ENCODE measurements around the gene SMC3. TPM values are rescaled to one million over a fixed set of nuclear protein-coding genes. Genes with fewer than 3 reads are reported as not detected.

SMC3 gene
- total and polyA plus RNA-seq, 2 of the 4 experiments (the other 2 are of a cell fraction), result 15.0 to 15.2 TPM

DNA sequence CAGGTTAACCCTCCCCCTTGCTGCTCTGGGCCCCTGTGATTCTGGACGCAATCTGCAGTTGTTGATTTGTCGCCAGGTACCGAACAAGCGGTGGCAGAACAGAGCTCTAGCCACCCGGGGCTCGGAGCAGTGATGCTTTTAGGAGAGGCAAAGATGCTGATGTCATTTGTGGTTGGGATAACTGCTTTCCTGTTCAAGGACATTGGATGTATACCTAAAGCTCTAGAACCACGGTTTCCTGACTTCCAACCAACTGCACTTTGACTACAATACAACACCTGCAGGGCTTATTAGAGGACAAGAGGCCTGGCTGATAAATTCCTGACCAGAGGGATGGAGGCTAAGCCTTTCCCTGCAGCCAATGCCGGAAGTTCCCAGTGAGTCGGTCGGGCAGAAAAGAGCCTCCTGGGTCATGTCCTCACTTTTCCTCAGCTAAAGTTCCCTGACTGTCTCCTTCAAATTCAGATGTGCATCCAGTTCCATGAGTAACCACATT, 70.1 kb downstream of the SMC3 start:
- no peak for ATAC-seq (ENCODE audit: low read depth)
- CTCF ChIA-PET, result interaction anchor here (1.0 kb wide), 1 partner anchor 20 kb away, joined by 4 read pairs; no protein-coding TSS in a partner anchor
- intact Hi-C loops (cut with micrococcal nuclease), result no loop called here

More for the DNA sequence above, 70.1 kb downstream of the SMC3 start:
- H3K4me1 ChIP-seq (ENCODE audit: control insufficient read depth, insufficient read depth, low read length), result peaks cover 4% of the 10 kb centered on the region; the same call in 1 of the 2 replicates
- no peak overlapping the region for H2BK20ac ChIP-seq (ENCODE audit: low read depth, low read length)
- dilution Hi-C loops (cut with HindIII; ENCODE audit: low sequenced_read_pairs, unreplicated experiment), result no loop called here
- H2BK5ac ChIP-seq (ENCODE audit: low read depth, low read length, poor library complexity, severe bottlenecking), result no peak overlapping the region
- no peaks in the 10 kb centered on the region for H3K9me3 ChIP-seq (ENCODE audit: control insufficient read depth, insufficient read depth, low read length)
- POLR2A ChIA-PET (ENCODE audit: unreplicated experiment), result no interaction called here
- no peak overlapping the region for H2BK15ac ChIP-seq (ENCODE audit: low read depth, low read length)
- H3K56ac ChIP-seq (ENCODE audit: extremely low read depth, insufficient read depth, low read length), result no peak overlapping the region
- H3K9me1 ChIP-seq (ENCODE audit: insufficient read depth, low read length), result no peaks in the 10 kb centered on the region
- no TSS peak for BruUV-seq (replicated peaks)
- no peaks in the 10 kb centered on the region for H3K79me1 ChIP-seq (ENCODE audit: low read depth in 1 of 2, low read length in 2 of 2)
- no peak overlapping the region for H3K4me2 ChIP-seq (ENCODE audit: low read depth, low read length)
- no peaks in the 10 kb centered on the region for H3K36me3 ChIP-seq (ENCODE audit: control insufficient read depth, insufficient read depth, low read length)
- in situ Hi-C loops (cut with MboI; ENCODE audit: low sequenced_read_pairs), result no loop called here
- peak; percentile 21 for DNase-seq
- H3K4me3 ChIP-seq (ENCODE audit: insufficient read depth, low read depth, low read length), result no peak overlapping the region
- H2AFZ ChIP-seq (replicated peaks; ENCODE audit: low read length, poor library complexity), result peak overlapping the region; percentile 77
- H2AK9ac ChIP-seq (replicated peaks; ENCODE audit: low read depth, low read length, poor library complexity), result no peak overlapping the region
- peaks cover 15% of the 10 kb centered on the region; the same call in 1 of the 2 replicates for H3K27me3 ChIP-seq (ENCODE audit: control insufficient read depth, insufficient read depth, low read length)
- TF ChIP-seq RFX5 (IDR thresholded peaks at IDR 0.05; ENCODE audit: low read depth, low read length) (0 out of 2 replicates have a peak, but pooled peaks have one; percentile 42), FOS (IDR thresholded peaks at IDR 0.05; ENCODE audit: low read depth, low read length) (no peak), SMC3 (IDR thresholded peaks at IDR 0.05; ENCODE audit: low read depth, low read length) (no peak)
- H4K5ac ChIP-seq (ENCODE audit: low read depth, low read length), result no peak overlapping the region
- no peak overlapping the region for H3K9ac ChIP-seq (ENCODE audit: low read depth, low read length)
- no peak overlapping the region for H3K4ac ChIP-seq (ENCODE audit: low read depth, low read length)
- H4K8ac ChIP-seq (ENCODE audit: low read depth in 2 of 2, low read length in 2 of 2), result no peak overlapping the region
- no peaks in the 10 kb centered on the region for H4K20me1 ChIP-seq (ENCODE audit: insufficient read depth, low read length)
- H2BK120ac ChIP-seq (ENCODE audit: low read depth, low read length), result no peak overlapping the region; the same call in 1 of the 2 replicates
- H3K23ac ChIP-seq (ENCODE audit: low read depth, low read length), result no peak overlapping the region
- no peak overlapping the region for H2AK5ac ChIP-seq (ENCODE audit: low read depth, low read length)
- H3K18ac ChIP-seq (ENCODE audit: low read depth, low read length), result no peak overlapping the region
- no peak overlapping the region for H3K27ac ChIP-seq (ENCODE audit: insufficient read depth, low read length)
- no peak overlapping the region for H4K91ac ChIP-seq (ENCODE audit: insufficient read depth, low read depth, low read length)
- no CpG with 5 or more reads among the region's 10 CpGs for WGBS, 2 experiments (ENCODE audit: extremely low coverage in 2 of 2, insufficient read length in 1 of 2)
- H3K14ac ChIP-seq (replicated peaks; ENCODE audit: low read depth, low read length), result no peak overlapping the region
